ENCODE data around the gene MT2A. TPM values are rescaled to one million over a fixed set of nuclear protein-coding genes. Genes with fewer than 3 reads are reported as not detected.

MT2A gene
- total RNA-seq, 4 donors from 2014 or later: 68.8 to 459 (median 89.3) TPM

DNA sequence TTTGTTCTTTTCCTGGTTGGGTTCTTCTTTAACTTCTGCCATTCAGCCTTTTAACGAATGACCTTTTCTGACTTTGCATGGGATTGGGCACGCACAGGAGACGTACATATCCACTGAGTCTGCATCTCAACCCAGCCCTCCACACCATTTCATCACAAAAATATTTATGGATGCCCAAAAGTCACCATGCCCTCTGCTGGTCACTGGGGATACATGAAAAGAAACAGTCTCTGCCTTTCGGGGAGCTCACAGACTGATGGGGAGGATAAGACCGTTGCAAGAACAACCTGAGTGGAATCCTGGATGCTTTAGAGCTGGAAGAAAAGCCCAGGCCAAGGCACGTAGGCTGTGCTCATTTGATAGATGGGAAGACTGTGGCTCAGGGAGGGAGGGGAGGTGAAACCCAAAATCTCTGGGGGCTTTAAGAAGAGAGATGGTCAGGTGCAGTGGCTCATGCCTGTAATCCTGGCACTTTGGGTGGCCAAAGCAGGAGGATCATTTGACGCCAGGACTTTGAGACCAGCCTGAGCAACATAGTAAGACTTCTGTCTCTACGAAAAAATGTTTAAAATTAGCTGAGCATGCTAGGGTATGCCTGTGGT is 7.9 kb upstream of the MT2A start:
- DNase-seq: no peak
- WGBS, 2 donors (ENCODE audit: low coverage in 1 of 2): 31 to 67% methylated on average over 3 to 8 of the region's 8 CpGs
- in situ Hi-C loops (cut with MboI; ENCODE audit: low pct_ligation_motif_present in 1 of 4, low pct_unique_long_range_greater_than_20kb in 1 of 4, low sequenced_read_pairs in 3 of 4): no loop called here
- no peak for TF ChIP-seq POLR2A (IDR thresholded peaks at IDR 0.05)
- TF ChIP-seq, protein P1, sequence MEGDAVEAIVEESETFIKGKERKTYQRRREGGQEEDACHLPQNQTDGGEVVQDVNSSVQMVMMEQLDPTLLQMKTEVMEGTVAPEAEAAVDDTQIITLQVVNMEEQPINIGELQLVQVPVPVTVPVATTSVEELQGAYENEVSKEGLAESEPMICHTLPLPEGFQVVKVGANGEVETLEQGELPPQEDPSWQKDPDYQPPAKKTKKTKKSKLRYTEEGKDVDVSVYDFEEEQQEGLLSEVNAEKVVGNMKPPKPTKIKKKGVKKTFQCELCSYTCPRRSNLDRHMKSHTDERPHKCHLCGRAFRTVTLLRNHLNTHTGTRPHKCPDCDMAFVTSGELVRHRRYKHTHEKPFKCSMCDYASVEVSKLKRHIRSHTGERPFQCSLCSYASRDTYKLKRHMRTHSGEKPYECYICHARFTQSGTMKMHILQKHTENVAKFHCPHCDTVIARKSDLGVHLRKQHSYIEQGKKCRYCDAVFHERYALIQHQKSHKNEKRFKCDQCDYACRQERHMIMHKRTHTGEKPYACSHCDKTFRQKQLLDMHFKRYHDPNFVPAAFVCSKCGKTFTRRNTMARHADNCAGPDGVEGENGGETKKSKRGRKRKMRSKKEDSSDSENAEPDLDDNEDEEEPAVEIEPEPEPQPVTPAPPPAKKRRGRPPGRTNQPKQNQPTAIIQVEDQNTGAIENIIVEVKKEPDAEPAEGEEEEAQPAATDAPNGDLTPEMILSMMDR (IDR thresholded peaks at IDR 0.05): peak; percentile 48 to 54 (median 53)
- H3K27me3 ChIP-seq: no peaks in the 10 kb centered on the region
- no peak overlapping the region for H3K4me3 ChIP-seq
- no peaks in the 10 kb centered on the region for H3K9me3 ChIP-seq
- no peaks in the 10 kb centered on the region for H3K36me3 ChIP-seq
- H3K4me1 ChIP-seq: no peaks in the 10 kb centered on the region
- intact Hi-C loops (cut with DNase I; ENCODE audit: low total_unique reads): no loop called here
- no peak overlapping the region for H3K27ac ChIP-seq

DNA sequence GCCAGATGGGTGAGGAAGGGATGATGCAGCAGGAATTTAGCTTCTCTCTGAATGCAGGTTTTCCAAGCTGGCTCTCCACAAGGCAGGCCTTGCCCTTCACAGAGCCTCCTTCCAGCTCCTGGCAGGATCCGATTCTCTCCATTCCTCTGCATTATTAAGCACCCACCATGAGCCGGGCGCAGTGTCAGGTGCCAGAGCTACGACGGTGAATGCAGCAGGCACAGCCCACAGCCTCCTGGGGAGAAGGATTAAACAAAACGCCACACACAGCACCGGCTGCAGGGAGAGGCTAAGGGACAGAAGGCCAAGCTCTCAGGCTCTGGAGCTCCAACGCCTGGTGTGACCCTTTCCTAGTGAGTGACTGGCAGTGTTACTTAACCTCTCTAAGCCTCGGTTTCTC is 7.1 kb upstream of the MT2A start:
- Histone ChIP-seq H3K4me3 (no peak overlapping the region), H3K27ac (no peak overlapping the region), H3K9me3 (no peaks in the 10 kb centered on the region), H3K36me3 (no peaks in the 10 kb centered on the region), H3K27me3 (no peaks in the 10 kb centered on the region), H3K4me1 (no peaks in the 10 kb centered on the region)
- DNase-seq: no peak
- TF ChIP-seq, protein P1 (IDR thresholded peaks at IDR 0.05): no peak
- TF ChIP-seq POLR2AphosphoS5 (IDR thresholded peaks at IDR 0.05) (no peak), POLR2A (IDR thresholded peaks at IDR 0.05) (no peak), EP300 (IDR thresholded peaks at IDR 0.05; ENCODE audit: low read depth) (no peak)
- intact Hi-C loops (cut with DNase I; ENCODE audit: low total_unique reads) (no loop called here), in situ Hi-C loops (cut with MboI; ENCODE audit: low pct_ligation_motif_present in 1 of 4, low pct_unique_long_range_greater_than_20kb in 1 of 4, low sequenced_read_pairs in 3 of 4) (no loop called here)
- 69 to 83% methylated on average over 1 to 9 of the region's 9 CpGs for WGBS, 2 donors (ENCODE audit: low coverage in 1 of 2)

DNA sequence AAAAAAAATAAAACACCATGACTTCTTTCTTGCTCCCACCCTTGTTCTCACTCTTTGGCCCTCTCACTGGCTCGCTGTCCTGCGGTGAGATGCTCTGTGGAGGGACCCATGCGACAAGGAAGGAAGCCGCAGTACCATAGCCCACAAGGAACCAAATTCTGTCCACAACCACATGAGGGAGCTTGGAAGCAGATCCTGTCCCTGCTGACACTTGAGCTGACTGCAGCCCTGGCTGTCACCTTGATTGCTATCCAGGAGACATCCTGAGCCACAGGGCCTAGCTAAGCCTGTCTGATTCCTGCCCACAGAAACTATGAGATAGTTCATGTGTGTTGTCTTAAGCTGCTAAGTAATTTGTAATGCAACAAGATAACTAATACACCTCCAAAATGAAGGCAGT is 4.8 kb upstream of the MT2A start:
- no peaks in the 10 kb centered on the region for H3K27me3 ChIP-seq
- 54% methylated on average over 4 of the region's 4 CpGs; no CpG with 5 or more reads in 1 of the 2 donors for WGBS, 2 donors (ENCODE audit: low coverage in 1 of 2)
- no peak for TF ChIP-seq EP300 (IDR thresholded peaks at IDR 0.05; ENCODE audit: low read depth)
- TF ChIP-seq, protein P1 (IDR thresholded peaks at IDR 0.05): peak; percentile 24 to 65 (median 37)
- peaks cover 0 to 12% (median 3%) of the 10 kb centered on the region in 4 donors for H3K4me1 ChIP-seq
- no peaks in the 10 kb centered on the region for H3K9me3 ChIP-seq
- intact Hi-C loops (cut with DNase I; ENCODE audit: low total_unique reads) (no loop called here), in situ Hi-C loops (cut with MboI; ENCODE audit: low pct_ligation_motif_present in 1 of 4, low pct_unique_long_range_greater_than_20kb in 1 of 4, low sequenced_read_pairs in 3 of 4) (no loop called here)
- H3K4me3 ChIP-seq: no peak overlapping the region
- H3K27ac ChIP-seq: no peak overlapping the region
- no peaks in the 10 kb centered on the region for H3K36me3 ChIP-seq
- peak; percentile 54 for DNase-seq

DNA sequence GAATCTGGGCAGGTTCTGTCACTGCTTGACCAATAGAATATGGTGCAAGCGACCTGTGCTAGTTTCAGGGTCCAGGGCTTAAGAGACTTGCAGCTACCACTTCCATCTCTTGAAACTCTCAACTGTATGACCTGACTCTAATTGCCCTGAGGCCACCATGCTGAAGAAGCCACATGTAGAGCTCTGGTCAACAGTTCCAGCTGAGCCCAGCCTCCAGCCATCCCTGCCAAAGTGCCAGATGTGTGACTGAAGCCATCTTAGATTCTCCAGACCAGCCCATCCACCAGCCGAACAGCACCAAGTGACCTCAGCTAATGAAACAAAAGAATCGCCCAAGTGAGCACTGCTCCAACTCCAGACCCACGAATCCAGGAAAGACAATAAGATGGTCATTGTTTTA is 3.4 kb upstream of the MT2A start:
- peak overlapping the region in 1 of 4 donors; percentile 87 for H3K27ac ChIP-seq
- H3K9me3 ChIP-seq: no peaks in the 10 kb centered on the region
- in situ Hi-C loops (cut with MboI; ENCODE audit: low pct_ligation_motif_present in 1 of 4, low pct_unique_long_range_greater_than_20kb in 1 of 4, low sequenced_read_pairs in 3 of 4): no loop called here
- H3K4me3 ChIP-seq: no peak overlapping the region
- no peaks in the 10 kb centered on the region for H3K36me3 ChIP-seq
- intact Hi-C loops (cut with DNase I; ENCODE audit: low total_unique reads): loop anchor here (5.0 kb wide), 1 partner anchor 77 kb away; the partner anchor contains the start of gene MT1X
- peaks cover under 1 to 18% (median 10%) of the 10 kb centered on the region in 4 donors for H3K4me1 ChIP-seq
- DNase-seq: no peak
- 83 to 90% methylated on average over 1 to 4 of the region's 4 CpGs for WGBS, 2 donors (ENCODE audit: low coverage in 1 of 2)
- H3K27me3 ChIP-seq: no peaks in the 10 kb centered on the region
- TF ChIP-seq POLR2A (IDR thresholded peaks at IDR 0.05) (no peak), EP300 (IDR thresholded peaks at IDR 0.05; ENCODE audit: low read depth) (no peak), POLR2AphosphoS5 (IDR thresholded peaks at IDR 0.05) (no peak)
- TF ChIP-seq, protein P1 (IDR thresholded peaks at IDR 0.05): no peak

Data from transverse colon (tissue), 4 donors.